Measurements from ENCODE around the gene AIFM3. TPM values are rescaled to one million over a fixed set of nuclear protein-coding genes. Genes with fewer than 3 reads are reported as not detected.

AIFM3 gene
- total RNA-seq, 2 experiments from 2014 or later = not detected

- peaks cover 6% of the 10 kb centered on the region for H3K9me3 Mint-ChIP-seq
- H3K4me3 Mint-ChIP-seq = no peak overlapping the region
- ChIA-PET CTCF (no interaction called here), POLR2A (no interaction called here)
- intact Hi-C loops (cut with micrococcal nuclease) = no loop called here
- peaks cover 3% of the 10 kb centered on the region for H3K27me3 Mint-ChIP-seq
- H3K4me1 Mint-ChIP-seq (ENCODE audit: low read depth) = peaks cover under 1% of the 10 kb centered on the region
- no peak overlapping the region for H3K27ac Mint-ChIP-seq
- no peaks in the 10 kb centered on the region for H3K36me3 Mint-ChIP-seq
- no peak for DNase-seq
Measured at GRCh38 chr22:20973634-20974286, 6.7 kb downstream of the AIFM3 start.

DNA sequence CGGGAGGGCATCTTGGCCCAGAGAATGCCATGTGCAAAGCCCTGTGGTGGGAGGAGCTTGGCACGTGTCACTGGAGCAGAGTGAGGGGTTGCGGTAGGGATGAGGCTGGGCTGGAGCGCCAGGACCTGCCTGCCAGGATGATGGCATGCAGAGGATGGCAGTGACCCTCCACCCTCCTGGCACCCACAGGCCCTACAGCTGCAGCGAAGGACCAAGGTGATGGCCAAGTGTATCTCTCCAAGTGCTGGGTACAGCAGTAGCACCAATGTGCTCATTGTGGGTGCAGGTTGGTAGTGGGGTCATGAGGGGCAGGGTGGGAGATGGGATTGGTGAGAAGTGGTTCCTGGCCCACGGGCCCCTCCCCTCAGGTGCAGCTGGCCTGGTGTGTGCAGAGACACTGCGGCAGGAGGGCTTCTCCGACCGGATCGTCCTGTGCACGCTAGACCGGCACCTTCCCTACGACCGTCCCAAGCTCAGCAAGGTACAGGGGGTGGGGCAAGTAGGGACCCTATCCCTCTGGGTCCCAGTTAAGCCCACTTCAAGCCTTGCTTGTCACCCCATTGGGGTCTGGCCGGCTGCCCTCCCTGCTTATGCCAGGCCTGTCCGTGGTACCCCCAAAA, 7.4 kb downstream of the AIFM3 start:
- peaks cover 3% of the 10 kb centered on the region for H3K27me3 Mint-ChIP-seq
- H3K9me3 Mint-ChIP-seq = peaks cover 10% of the 10 kb centered on the region
- H3K27ac Mint-ChIP-seq = no peak overlapping the region
- DNase-seq = no peak
- H3K4me3 Mint-ChIP-seq = no peak overlapping the region
- H3K4me1 Mint-ChIP-seq (ENCODE audit: low read depth) = peaks cover 6% of the 10 kb centered on the region
- ChIA-PET POLR2A (no interaction called here), CTCF (no interaction called here)
- H3K36me3 Mint-ChIP-seq = peaks cover 1% of the 10 kb centered on the region
- intact Hi-C loops (cut with micrococcal nuclease) = no loop called here

GRCh38 chr22:20975541-20976290, 8.7 kb downstream of the AIFM3 start:
- POLR2A ChIA-PET = no interaction called here
- Mint-ChIP-seq H3K27ac (no peak overlapping the region), H3K36me3 (peaks cover 1% of the 10 kb centered on the region), H3K4me3 (no peak overlapping the region), H3K4me1 (ENCODE audit: low read depth) (peaks cover 17% of the 10 kb centered on the region), H3K27me3 (peaks cover 3% of the 10 kb centered on the region), H3K9me3 (peaks cover 10% of the 10 kb centered on the region)
- intact Hi-C loops (cut with micrococcal nuclease) = no loop called here
- CTCF ChIA-PET = interaction anchor here (0.8 kb wide), 1 partner anchor 15 kb away, joined by 3 read pairs; no protein-coding TSS in a partner anchor
- no peak for DNase-seq

DNA sequence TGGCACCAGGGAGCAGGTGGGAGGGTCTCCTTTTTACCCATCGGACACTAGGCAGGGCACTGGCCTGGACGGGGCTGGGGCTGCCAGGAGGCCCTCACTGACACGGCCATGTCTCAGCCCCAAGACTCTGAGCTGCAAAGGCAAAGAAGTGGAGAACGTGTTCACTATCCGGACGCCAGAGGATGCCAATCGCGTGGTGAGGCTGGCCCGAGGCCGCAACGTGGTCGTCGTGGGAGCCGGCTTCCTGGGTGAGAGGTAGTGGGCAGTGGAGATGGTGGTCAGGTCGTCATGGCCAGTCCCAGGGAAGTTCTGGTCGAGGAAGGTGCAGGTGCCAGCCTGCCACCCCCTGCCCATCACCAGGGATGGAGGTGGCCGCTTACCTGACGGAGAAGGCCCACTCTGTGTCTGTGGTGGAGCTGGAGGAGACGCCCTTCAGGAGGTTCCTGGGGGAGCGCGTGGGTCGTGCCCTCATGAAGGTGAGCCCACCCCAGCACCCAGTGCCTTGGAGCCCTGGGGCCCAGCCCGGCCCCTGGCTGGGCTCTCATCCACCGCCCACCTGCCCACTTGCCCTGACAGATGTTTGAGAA, 9.3 kb downstream of the AIFM3 start:
- H3K4me1 Mint-ChIP-seq (ENCODE audit: low read depth) = peaks cover 24% of the 10 kb centered on the region
- POLR2A ChIA-PET = no interaction called here
- peaks cover 3% of the 10 kb centered on the region for H3K27me3 Mint-ChIP-seq

GRCh38 chr22:20977019-20977418, 10.0 kb downstream of the AIFM3 start:
- intact Hi-C loops (cut with micrococcal nuclease) = no loop called here
- H3K4me3 Mint-ChIP-seq = no peak overlapping the region
- ChIA-PET POLR2A (no interaction called here), CTCF (no interaction called here)
- peaks cover 10% of the 10 kb centered on the region for H3K9me3 Mint-ChIP-seq
- no peak for DNase-seq
- H3K27me3 Mint-ChIP-seq = peaks cover 3% of the 10 kb centered on the region
- no peak overlapping the region for H3K27ac Mint-ChIP-seq
- H3K36me3 Mint-ChIP-seq = peaks cover 1% of the 10 kb centered on the region
- H3K4me1 Mint-ChIP-seq (ENCODE audit: low read depth) = peaks cover 26% of the 10 kb centered on the region

More for the DNA sequence above, 9.3 kb downstream of the AIFM3 start:
- no peak overlapping the region for H3K27ac Mint-ChIP-seq
- DNase-seq = no peak
- H3K4me3 Mint-ChIP-seq = no peak overlapping the region
- intact Hi-C loops (cut with micrococcal nuclease) = no loop called here
- H3K36me3 Mint-ChIP-seq = peaks cover 1% of the 10 kb centered on the region
- CTCF ChIA-PET = interaction anchor here (0.8 kb wide), 1 partner anchor 16 kb away, joined by 3 read pairs; no protein-coding TSS in a partner anchor
- H3K9me3 Mint-ChIP-seq = peaks cover 10% of the 10 kb centered on the region

DNA sequence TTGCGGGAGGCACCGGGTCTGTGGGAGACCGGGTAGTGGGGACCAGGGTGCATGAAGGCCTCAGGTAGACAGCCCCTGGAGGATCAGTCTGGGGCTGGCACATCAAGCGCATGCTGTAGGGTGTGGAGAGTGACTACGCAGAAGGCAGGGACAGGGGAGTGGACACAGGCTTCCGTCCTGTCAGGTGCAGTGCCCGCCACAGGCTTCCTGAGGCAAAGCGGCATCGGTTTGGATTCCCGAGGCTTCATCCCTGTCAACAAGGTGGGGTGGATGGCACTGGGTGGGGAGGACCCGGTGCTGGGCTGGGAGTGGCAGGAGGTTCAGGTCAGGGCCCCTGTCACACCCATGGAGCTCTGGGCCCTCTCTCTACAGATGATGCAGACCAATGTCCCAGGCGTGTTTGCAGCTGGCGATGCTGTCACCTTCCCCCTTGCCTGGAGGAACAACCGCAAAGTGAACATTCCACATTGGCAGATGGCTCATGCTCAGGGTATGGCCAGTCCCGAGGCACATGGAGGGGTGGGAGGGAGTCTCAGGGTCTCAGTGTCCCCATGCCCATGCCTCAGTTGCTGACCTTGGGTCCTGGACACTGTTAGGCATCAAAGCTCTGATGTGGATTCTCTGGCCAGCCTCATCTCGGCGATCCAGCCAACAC, 10.6 kb downstream of the AIFM3 start:
- Mint-ChIP-seq H3K4me3 (no peak overlapping the region), H3K27me3 (peaks cover 3% of the 10 kb centered on the region), H3K9me3 (peaks cover 10% of the 10 kb centered on the region), H3K36me3 (peaks cover 4% of the 10 kb centered on the region), H3K27ac (no peak overlapping the region), H3K4me1 (ENCODE audit: low read depth) (peaks cover 27% of the 10 kb centered on the region)
- DNase-seq = no peak
- ChIA-PET CTCF (no interaction called here), POLR2A (no interaction called here)
- intact Hi-C loops (cut with micrococcal nuclease) = no loop called here

- Mint-ChIP-seq H3K4me3 (no peak overlapping the region), H3K36me3 (peaks cover 5% of the 10 kb centered on the region), H3K27ac (no peak overlapping the region), H3K27me3 (peaks cover 3% of the 10 kb centered on the region), H3K9me3 (peaks cover 10% of the 10 kb centered on the region), H3K4me1 (ENCODE audit: low read depth) (peaks cover 35% of the 10 kb centered on the region)
- DNase-seq = no peak
- intact Hi-C loops (cut with micrococcal nuclease) = no loop called here
- CTCF ChIA-PET = interaction anchor here (1.0 kb wide), 1 partner anchor 63 kb away, joined by 3 read pairs; no protein-coding TSS in a partner anchor
- POLR2A ChIA-PET = no interaction called here
Measured at GRCh38 chr22:20978419-20978818, 11.4 kb downstream of the AIFM3 start.

DNA sequence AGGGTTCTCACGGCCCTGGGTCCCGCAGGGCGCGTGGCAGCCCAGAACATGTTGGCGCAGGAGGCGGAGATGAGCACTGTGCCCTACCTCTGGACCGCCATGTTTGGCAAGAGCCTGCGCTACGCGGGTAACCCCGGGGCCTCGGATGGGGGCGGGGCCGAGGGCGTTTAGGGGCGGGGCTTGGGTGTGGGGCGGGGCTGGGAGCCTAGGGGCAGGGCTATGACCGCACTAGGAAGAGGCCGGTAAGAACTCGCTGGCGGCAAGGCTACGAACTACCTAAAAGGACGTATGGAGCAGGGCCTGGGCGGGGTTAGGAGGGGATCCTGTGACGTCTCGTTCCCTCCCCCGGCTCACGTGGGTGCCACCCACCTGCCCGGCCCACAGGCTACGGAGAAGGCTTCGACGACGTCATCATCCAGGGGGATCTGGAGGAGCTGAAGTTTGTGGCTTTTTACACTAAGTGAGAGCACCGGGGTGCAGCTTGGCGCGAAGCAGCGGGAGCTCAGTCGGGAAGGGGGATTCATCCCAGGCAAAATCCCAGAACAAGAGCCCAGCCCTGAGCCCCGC, 12.3 kb downstream of the AIFM3 start:
- Mint-ChIP-seq H3K27ac (no peak overlapping the region), H3K27me3 (peaks cover 3% of the 10 kb centered on the region), H3K36me3 (peaks cover 9% of the 10 kb centered on the region), H3K9me3 (peaks cover 10% of the 10 kb centered on the region), H3K4me3 (peak overlapping the region; percentile 64), H3K4me1 (ENCODE audit: low read depth) (peaks cover 43% of the 10 kb centered on the region)
- POLR2A ChIA-PET = interaction anchor here (0.6 kb wide), 1 partner anchor 23 kb away, joined by 3 read pairs; the partner anchor contains the start of gene THAP7
- intact Hi-C loops (cut with micrococcal nuclease) = no loop called here
- CTCF ChIA-PET = interaction anchor here (0.8 to 3.1 kb wide), 3 partner anchors 18 to 62 kb away, joined by 3 to 17 read pairs (median 3); partner anchors contain the start of gene THAP7
- DNase-seq = peak; percentile 80

GRCh38 chr22:20979940-20980453, 12.9 kb downstream of the AIFM3 start:
- peaks cover 43% of the 10 kb centered on the region for H3K4me1 Mint-ChIP-seq (ENCODE audit: low read depth)
- H3K27me3 Mint-ChIP-seq = peaks cover 3% of the 10 kb centered on the region
- no peak for DNase-seq
- CTCF ChIA-PET = interaction anchor here (0.6 to 3.1 kb wide), 2 partner anchors 19 to 23 kb away, joined by 3 to 17 read pairs; partner anchors contain the start of gene THAP7
- intact Hi-C loops (cut with micrococcal nuclease) = no loop called here
- POLR2A ChIA-PET = interaction anchor here (1.2 kb wide), 1 partner anchor 21 kb away, joined by 3 read pairs; no protein-coding TSS in a partner anchor
- H3K9me3 Mint-ChIP-seq = peaks cover 10% of the 10 kb centered on the region
- peaks cover 9% of the 10 kb centered on the region for H3K36me3 Mint-ChIP-seq
- H3K4me3 Mint-ChIP-seq = no peak overlapping the region
- no peak overlapping the region for H3K27ac Mint-ChIP-seq

- POLR2A ChIA-PET = interaction anchor here (1.2 kb wide), 1 partner anchor 20 kb away, joined by 3 read pairs; no protein-coding TSS in a partner anchor
- DNase-seq = no peak
- intact Hi-C loops (cut with micrococcal nuclease) = no loop called here
- Mint-ChIP-seq H3K27ac (no peak overlapping the region), H3K4me1 (ENCODE audit: low read depth) (peaks cover 43% of the 10 kb centered on the region), H3K9me3 (peaks cover 10% of the 10 kb centered on the region), H3K4me3 (no peak overlapping the region), H3K36me3 (peaks cover 9% of the 10 kb centered on the region), H3K27me3 (peaks cover 3% of the 10 kb centered on the region)
- CTCF ChIA-PET = interaction anchor here (0.6 to 3.1 kb wide), 3 partner anchors 19 to 135 kb away, joined by 3 to 17 read pairs (median 3); partner anchors contain the start of gene THAP7
Measured at GRCh38 chr22:20980523-20980922, 13.5 kb downstream of the AIFM3 start.

Data from activated CD4-positive, alpha-beta memory T cell treated with anti-CD3 and anti-CD28 coated beads for 36 hours (primary cell).